HG02759 (cell line): ENCODE results near the gene FAM184B.
A peak's percentile ranks its signal among the peaks of the same experiment; 100 is the strongest.
"Not testable (repeated sequence)": the region's sequence is repeated elsewhere in the genome, so short reads cannot be mapped to it uniquely, and the experiment has no call there.

ENCODE experiments used
- ATAC-seq: cut with Tn5 transposase; IDR thresholded peaks from one replicate; pipeline ENCODE4 v1.9.1; 2021; ENCODE audit warnings: mild to moderate bottlenecking, moderate library complexity; ENCODE audit not compliant: unreplicated experiment

The FAM184B gene

DNA sequence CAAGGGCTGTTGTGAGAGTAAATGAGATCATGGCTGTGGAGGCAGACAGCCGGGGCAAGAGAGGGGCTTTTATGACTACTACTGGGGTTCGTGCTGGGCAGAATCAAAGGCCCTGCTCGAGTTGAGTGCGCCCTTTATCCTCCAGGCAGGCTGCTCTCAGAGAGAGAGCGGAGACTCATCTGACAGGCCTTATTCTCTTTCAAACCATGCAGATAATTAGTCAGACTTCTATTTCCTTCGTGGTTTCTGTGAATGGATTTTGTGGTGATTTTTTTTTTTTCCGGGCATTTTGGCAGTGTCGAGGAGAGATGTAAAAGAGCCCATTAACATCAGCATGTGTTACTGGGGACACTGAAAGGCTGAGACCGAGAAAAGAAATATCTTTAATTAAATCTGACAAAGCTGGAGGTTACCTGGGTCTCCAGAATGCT, 93.4 kb downstream of the FAM184B start:
- ATAC-seq, result no peak

DNA sequence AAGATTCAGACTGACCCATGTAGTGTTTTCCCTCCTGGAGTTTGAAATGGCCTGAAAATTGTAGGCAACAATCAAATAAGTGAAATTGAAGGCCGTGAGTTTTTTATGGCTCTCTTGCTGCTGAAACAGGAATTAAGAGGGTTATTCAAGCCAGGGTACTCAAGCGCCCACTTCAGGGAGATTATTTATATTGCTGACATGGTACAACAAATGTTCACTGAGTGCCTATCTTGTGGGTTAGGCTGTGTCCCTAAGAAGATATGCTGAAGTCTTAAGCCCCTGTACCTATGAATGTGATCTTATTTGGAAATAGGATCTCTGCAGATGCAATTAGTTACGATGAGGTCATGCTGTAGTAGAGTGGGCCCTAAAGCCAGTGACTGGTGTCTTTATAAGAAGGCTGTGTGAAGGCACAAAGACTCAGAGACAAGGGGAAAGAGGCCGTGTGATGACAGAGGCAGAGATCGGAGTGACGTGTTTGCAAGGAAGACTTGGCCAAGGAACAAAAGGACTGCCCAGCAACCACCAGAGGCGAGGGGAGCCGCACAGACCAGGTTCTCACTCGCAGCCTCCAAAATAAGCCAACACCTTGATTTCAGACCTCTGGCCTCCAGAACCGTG, 94.1 kb downstream of the FAM184B start:
- no peak for ATAC-seq

DNA sequence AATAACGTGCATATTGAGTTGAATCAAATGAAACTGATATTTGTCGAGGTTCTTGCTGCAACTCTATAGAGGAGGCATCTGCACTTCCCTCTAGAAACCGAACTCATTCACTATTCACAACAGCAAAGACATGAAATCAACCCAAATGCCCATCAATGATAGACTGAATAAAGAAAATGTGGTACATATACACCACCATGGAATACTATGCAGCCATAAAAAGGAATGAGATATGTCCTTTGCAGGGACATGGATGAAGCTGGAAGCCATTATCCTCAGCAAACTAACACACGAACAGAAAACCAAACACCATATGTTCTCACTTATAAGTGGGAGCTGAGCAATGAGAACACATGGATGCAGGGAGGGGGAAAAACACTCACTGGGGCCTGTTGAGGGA, 96.8 kb downstream of the FAM184B start:
- ATAC-seq, result not testable (repeated sequence)

DNA sequence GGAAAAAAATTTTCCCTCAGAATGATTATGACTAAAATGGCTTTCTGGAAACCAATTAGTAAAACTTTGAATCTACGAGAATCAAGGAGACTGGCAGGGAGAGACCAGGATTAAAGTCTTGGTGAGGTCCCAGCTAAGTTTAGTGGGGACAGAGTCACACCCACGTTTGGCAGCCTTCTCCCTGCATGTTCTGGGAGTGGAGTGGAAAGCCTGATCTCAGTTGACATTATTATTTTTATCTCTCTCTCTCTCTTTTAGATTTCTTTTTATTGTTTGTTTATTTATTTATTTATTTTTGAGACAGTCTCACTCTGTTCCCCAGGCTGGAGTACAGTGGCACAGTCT, 99.2 kb downstream of the FAM184B start:
- ATAC-seq, result no peak

DNA sequence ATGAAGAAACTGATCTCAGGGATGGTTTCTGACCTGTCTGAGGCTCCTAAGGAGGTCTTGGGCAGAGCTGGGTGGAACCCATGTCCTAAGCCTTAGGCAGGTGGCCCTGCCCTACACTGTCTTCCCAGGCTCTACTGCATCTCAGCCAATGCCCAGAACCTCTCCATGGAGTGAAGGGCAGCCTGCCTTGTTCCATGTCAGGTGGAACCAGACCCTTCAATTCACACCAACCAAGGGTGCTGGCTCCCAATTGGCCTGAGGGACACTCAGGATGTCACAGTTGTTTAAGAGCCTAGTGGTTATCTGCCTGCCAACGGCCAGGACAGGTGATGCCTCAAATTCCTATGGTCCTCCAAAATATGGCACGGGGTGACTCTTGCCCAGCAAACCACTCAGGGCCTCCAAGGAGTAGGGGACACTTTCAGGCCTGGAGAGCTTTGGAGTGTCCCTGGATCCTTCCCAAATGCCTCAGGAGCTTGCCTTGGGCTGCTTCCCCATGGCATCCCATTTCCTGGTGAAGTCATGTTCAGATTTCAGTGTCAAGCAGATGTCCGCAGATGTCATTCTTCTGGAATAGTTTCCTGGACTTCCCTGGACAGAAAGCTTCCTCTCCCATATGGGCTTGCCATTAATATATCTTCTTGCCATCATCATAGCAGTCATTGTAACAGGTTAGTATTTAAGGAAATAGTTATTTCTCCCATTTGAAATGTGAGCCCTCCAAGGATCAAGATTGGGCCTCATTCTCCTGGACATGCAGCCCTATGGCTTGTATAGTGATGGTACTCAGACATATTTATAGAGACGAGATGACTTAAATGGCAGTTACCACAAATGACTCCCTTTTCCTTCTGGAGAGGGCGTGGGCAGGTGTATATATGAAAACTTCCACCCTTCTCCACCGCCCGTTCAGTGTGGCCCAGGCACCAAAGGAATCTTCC, 99.9 kb downstream of the FAM184B start:
- no peak for ATAC-seq

DNA sequence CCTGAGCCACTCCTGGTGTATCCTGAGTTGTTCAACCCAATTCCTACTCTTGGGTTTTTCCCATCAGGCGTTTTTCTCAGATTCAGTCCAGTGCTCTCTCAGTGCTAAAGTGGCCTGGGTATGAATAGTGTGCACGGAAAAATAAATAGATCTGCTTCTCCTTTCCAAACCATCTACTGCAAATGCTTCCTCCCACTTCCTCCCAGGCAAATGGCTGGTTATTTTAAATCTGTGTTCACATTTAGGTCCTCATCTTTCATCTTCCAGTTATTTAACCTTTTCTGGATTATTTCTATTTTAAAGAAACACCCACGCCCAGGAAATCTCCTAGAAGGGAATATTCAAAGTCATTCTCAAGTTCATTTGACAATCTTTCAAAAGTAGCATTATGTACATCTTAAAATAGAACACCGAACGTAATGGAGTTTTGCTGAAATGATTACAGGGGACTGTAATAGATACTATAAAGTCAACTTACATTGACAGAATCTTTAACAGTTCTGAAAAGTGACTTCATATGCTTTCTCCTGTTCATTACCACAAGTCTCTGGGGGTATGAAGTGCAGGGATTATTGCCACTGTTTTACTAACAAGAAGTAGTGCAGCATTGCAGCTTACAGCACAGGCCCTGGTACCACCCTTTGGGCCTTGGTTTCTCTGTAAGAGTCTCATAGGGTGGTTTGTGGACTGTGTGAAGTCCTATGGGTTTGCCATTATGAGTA, 100.7 kb downstream of the FAM184B start:
- ATAC-seq, result no peak

DNA sequence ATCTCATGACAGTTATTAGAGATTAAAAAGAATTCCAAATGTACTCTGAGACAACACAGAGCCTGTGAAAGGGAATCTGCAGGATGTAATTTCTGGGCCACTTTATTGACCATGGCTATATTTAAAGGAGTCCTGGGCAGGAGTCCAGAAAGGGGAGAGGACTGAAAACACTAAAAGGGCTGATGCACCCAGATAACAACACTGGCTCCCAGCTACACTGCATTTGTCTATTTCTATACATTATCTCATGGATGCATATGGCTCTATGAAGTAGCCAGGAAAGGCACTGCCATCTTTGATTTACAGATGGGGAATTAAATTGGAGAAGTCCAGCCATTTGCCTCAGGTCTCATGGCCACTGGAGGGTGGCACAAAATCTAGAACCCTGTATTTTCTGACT, 111.0 kb downstream of the FAM184B start:
- ATAC-seq, result no peak

DNA sequence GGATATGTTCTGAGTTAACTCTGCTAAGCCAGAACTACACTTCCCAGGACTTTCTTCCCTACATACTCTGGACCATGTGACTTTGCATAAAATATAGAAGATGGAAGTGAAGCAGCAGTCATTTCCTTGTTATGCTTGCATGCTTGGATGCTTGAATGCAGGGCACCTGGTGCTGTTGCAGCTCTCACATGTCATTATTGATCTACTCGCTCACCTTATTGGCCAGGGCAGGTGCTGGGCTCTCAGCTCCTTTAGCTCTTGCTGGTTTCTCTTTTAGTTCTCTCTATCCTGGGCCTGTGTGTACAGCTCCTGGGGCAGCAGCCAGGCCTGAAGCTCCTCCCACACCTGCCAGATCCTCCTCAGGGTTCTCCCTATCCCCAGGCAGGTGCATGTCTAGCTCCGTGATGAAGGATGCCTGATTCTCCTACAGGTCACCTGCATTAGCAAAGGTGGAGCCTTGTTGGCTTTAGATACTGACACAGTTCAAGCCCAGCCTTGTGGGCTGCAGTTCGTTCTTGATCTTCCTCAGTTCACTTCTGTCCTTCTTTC, 113.7 kb downstream of the FAM184B start:
- no peak for ATAC-seq

DNA sequence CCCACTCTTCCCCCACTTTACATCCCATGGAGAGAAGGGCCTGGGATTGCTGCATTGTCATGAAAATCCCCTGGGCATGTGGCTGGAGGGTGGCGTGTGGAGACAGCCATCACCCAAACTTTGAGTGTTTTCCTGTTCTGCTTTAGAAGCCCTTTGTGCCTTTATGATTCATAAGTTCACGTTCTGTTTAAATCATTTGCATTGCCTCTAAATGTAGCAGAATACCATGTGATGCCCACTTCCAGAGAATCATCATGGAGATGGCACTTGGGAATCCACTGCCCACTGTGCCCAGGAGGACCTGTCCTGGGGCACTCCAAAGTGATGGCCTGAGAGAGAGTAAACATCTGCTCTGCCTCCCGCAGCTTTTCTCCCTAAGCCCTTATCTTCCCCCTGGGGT, 114.2 kb downstream of the FAM184B start:
- no peak for ATAC-seq

DNA sequence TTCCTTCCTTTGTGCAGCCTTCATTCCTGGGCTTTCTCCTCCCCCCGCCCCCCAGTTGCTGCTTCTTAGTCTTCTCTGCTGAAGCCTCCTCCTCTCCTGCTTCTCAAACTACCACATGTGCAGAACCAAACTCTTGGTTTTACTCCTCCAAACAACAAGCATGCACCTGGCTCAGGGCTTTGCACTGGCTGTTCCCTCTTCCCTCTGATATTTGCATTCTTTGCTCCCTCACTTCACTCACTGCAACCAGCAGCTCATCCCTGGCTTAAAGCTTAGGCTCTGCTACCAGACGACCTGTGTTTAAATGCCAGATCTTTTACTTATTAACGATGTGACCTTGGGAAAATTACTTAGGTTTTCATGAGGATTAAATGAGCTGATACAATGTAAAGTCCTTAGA, 115.6 kb downstream of the FAM184B start:
- no peak for ATAC-seq

DNA sequence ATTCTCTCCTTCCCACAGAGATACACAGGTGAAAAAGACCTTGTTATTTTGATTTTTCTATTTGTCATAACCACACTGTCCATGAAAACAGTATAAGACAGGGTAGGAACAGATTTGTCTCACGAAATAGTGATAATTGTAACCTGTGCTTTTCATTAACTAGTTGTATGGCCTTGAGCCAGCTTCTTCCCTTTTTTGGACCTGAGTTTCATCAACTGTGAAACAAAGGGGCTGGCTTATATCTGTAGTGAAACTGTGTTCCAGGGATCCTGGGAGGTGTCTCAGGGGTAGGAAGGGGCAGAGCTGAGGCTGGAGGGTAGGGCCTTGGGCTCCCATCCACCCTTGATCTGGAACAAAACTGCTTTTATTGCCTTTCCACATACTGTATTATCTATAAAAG, 116.1 kb downstream of the FAM184B start:
- peak; percentile 36 for ATAC-seq

DNA sequence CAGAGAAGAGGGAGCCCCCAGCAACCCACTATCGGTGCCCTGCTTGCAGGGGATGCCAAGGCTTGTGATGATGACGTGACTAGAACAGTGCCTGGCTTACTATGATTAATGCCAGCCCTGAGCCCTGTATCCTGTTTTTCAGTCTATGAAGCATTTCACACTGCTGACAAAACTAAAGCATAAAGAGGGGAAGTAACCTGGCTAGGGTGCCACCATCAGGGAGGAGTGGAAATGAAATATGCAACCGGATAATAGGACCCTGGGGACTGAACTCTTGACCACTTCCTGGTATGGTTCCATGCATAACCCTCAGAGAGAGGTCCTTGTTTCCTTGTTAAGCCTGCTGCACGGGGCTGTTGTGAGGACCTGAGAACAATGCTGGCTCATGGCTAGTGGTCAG, 116.7 kb downstream of the FAM184B start:
- ATAC-seq, result peak; percentile 92

DNA sequence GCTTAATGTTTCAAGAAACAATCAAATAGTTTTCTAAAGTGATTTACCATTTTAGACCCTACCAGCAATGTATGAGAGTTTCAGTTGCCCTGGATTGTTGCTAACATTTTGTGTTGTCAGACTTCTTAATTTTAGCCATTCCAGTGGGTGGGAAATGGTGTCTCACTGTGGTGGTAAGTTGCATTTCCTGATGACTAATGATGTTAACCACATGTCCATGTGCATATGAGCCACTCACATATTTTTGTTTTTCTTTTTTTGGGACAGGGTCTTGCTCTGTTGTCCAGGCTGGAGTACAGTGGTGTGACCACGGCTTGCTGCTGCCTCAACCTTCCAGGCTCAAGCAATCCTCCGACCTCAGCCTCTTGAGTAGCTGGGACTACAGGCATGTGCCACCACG, 118.7 kb downstream of the FAM184B start:
- no peak for ATAC-seq

DNA sequence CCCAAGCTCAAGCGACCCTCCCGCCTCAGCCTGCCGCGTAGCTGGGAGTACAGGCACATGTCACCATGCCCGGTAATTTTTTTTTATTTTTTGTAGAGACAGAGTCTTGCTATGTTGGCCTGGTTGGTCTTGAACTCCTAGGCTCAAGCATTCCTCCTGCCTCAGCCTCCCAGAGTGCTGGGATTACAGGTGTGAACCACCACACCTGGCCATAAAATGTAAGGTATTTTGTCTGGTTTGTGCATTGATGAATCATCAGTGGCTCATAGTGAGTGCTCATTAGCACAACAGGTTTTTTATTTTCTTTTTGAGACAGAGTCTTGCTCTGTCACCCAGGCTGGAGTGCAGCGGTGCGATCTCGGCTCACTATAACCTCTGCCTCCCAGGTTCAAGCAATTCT, 122.2 kb downstream of the FAM184B start:
- not testable (repeated sequence) for ATAC-seq

DNA sequence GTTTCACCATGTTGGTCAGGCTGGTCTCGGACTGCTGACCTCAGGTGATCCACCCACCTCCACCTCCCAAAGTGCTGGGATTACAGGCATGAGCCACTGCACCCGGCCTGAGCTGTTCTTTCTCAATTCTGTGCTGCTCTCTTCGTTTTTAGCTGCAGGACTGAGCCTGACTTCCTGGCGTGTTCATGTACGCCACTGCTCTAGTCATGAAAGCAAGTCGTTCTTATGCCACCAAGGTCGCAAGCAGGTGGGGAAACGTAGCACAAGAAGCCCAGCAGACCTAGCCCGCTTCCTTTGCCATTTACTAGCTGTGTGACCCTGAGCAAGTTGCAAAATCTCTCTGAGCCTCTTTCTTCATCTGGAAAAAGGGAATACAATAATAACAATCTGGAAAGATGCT, 123.6 kb downstream of the FAM184B start:
- no peak for ATAC-seq

DNA sequence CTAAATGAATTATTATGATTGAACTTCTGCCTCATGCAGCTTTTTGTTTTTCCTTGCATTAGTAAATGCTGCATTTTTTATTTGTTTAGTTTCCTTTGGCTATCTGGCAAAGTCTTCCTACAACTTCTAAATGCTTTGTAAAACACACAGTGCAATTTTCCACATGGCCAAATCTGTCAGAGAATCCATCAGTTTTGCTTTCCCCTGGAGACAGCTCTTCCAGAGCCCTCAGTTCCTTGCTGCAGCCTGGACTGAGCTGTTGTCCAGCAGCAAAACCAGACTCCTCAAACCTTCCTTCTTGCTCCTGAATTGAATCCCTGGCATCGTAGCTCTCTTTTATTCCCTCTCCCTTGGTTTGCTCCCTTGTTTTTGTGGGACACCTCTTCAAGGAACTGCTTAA, 124.3 kb downstream of the FAM184B start:
- ATAC-seq, result no peak

DNA sequence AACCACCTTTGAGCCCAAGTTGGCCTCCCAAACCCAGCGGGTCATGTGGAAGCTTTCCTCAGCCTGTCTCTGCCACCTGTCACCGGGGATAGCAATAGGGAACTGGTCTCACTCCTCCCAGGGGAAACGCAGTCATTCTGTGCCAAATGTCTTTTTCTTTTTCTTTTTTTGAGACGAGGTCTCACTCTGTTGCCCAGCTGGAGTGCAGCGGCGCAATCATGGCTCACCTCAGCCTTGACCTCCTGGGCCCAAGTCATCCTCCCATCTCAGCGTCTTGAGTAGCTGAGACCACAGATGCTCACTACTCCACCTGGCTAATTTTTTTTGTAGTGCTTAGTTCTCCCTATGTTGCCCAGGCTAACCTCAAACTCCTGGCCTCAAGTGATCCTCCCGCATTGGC, 126.7 kb downstream of the FAM184B start:
- no peak for ATAC-seq

DNA sequence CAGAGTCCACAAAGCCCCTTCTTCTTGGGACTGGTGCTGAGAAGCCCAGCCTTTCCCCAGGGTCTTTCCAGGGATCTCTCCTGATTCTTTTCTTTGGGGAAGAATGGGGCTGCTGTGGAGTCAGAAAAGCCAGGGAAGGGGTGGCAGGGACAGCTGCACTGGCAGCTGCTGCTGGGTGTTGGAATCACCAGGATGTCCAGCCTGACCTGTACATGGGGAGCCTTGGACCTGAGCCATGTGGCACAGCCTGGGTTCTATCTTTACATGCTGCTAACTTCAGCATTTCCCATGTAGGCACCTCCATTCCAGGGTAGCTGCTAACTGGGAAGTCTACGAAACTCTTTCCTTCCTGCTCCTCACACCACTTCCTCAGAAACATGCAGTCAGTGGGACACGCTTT, 131.0 kb downstream of the FAM184B start:
- ATAC-seq, result no peak

DNA sequence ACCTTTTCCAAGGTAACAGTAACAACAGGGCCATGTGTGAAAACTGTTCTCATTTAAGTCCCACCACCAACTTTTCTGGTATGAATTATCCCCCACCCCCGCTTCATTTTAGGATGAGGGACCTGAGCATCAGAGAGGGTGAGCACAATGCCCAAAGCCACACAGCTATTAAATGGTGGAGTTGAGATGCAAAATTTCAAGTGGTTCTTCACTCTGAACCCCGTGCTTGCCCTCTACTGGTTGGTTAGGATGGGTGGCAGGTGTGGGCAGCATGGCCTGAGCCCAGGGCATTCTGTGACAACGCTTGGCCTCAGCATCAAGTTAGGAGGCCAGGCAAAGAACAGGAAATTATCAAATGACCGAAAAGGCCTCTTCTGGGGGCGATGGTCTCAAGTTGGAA, 133.5 kb downstream of the FAM184B start:
- no peak for ATAC-seq

DNA sequence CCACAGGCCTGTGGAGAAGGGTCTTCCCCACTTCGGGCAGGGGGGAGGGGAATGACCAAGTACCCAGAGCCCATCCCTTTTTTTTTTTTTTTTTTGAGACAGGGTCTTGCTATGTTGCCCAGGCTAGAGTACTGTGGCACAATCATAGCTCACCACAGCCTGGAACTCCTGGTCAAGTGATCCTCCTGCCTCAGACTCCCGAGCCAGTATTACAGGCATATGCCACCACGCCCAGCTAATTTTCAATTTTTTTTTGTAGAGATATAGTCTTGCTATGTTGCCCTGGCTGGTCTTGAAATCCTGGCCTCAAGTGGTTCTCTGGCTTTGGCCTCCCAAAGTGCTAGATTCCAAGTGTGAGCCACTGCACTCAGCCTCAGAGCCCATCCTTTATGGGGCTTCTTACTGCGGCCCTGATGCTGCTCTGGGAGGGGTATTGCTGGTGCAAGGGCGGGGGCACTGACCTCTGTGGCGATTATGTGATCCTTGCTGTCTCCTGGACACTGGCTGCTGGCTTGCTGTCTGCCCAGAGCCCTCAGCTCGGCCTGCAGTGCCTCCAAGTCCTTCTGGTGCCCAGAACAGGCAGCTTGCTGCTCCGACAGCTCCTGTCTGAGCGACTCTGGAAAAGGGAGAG, 134.1 kb downstream of the FAM184B start:
- ATAC-seq, result no peak

DNA sequence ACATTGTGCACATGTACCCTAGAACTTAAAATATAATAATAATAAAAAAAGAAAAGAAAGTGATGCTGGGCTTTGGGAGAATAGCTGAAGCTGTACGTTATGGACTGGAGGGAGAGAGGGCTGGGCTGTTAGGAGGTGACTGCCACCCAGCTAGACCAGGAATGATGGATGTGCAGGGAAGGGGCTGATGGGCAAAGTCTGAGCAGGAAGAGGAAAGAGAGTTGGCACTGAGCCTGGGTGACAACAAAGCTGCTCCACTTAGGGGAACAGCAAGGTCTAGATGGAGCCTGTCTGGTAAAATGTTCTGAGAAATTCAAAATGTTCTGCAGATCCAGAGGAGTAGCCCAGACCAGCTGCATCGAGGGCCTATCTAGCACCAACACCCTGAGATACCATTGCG, 134.7 kb downstream of the FAM184B start:
- ATAC-seq, result no peak
